Stimulated activated CD8-positive, alpha-beta memory T cell treated with anti-CD3 and anti-CD28 coated beads, Interleukin-15, amount 100 ng/mL, for 24 hours (primary cell): ENCODE data around the gene TMEM43.

ENCODE experiments used
- DNase-seq: peaks from one replicate; pipeline ENCODE4 v3.0.0-alpha.2; 2020; ENCODE audit warnings: low read depth

TMEM43 gene

GRCh38 chr3:14138109-14138877, 13.4 kb downstream of the TMEM43 start:
- no peak for DNase-seq

- no peak for DNase-seq
These were observed 14.2 kb downstream of the TMEM43 start for GRCh38 chr3:14138878-14139655.

GRCh38 chr3:14139771-14140170, 14.9 kb downstream of the TMEM43 start:
- no peak for DNase-seq

GRCh38 chr3:14140668-14141067, 15.8 kb downstream of the TMEM43 start:
- DNase-seq, result no peak

GRCh38 chr3:14141144-14141543, 16.3 kb downstream of the TMEM43 start:
- no peak for DNase-seq

- DNase-seq, result no peak
These were observed 16.9 kb downstream of the TMEM43 start for GRCh38 chr3:14141602-14142341.

GRCh38 chr3:14142567-14143270, 17.9 kb downstream of the TMEM43 start:
- no peak for DNase-seq

- DNase-seq, result no peak
These were observed 18.7 kb downstream of the TMEM43 start for GRCh38 chr3:14143271-14144225.

- no peak for DNase-seq
These were observed 19.7 kb downstream of the TMEM43 start for GRCh38 chr3:14144423-14145075.

GRCh38 chr3:14145236-14145635, 20.4 kb downstream of the TMEM43 start:
- DNase-seq, result no peak

- no peak for DNase-seq
These were observed 21.0 kb downstream of the TMEM43 start for GRCh38 chr3:14145670-14146380.

- no peak for DNase-seq
These were observed 21.7 kb downstream of the TMEM43 start for GRCh38 chr3:14146381-14147065.

GRCh38 chr3:14147066-14147435, 22.2 kb downstream of the TMEM43 start:
- no peak for DNase-seq

GRCh38 chr3:14147617-14148016, 22.8 kb downstream of the TMEM43 start:
- DNase-seq, result no peak

GRCh38 chr3:14148041-14148985, 23.5 kb downstream of the TMEM43 start:
- DNase-seq, result no peak

- DNase-seq, result no peak
These were observed 25.2 kb downstream of the TMEM43 start for GRCh38 chr3:14150078-14150477.

- no peak for DNase-seq
These were observed 25.8 kb downstream of the TMEM43 start for GRCh38 chr3:14150491-14151230.
